GM20000 (cell line): ENCODE measurements around the gene DCP1A.
"Not testable (repeated sequence)": the region's sequence is repeated elsewhere in the genome, so short reads cannot be mapped to it uniquely, and the experiment has no call there.

ENCODE experiments used
- DNase-seq: peaks from one replicate; pipeline ENCODE4 v3.0.0; 2012; ENCODE audit warnings: low spot score
- CTCF ChIP-seq: IDR thresholded peaks from 2 replicates; pipeline ENCODE4 v1.5.1; 2012; ENCODE audit warnings: mild to moderate bottlenecking, control low read depth; ENCODE audit errors: extremely low read depth, missing control alignments

The DCP1A gene

GRCh38 chr3:53346514-53346913 lies 829 bp downstream of the DCP1A start:
- no peak for TF ChIP-seq CTCF
- peak; percentile 14 for DNase-seq

GRCh38 chr3:53342353-53342752 lies 5.0 kb downstream of the DCP1A start:
- no peak for DNase-seq

GRCh38 chr3:53337167-53337940 lies 10.0 kb downstream of the DCP1A start:
- no peak for DNase-seq
- TF ChIP-seq CTCF = no peak

More at GRCh38 chr3:53342353-53342752, 5.0 kb downstream of the DCP1A start:
- TF ChIP-seq CTCF = no peak

- no peak for DNase-seq
- no peak for TF ChIP-seq CTCF
Observed at GRCh38 chr3:53334742-53335141, 12.6 kb downstream of the DCP1A start.

- DNase-seq = no peak
- no peak for TF ChIP-seq CTCF
Observed at GRCh38 chr3:53331871-53332270, 15.5 kb downstream of the DCP1A start.

GRCh38 chr3:53329897-53330296 lies 17.4 kb downstream of the DCP1A start:
- no peak for TF ChIP-seq CTCF
- no peak for DNase-seq

GRCh38 chr3:53328746-53329145 lies 18.6 kb downstream of the DCP1A start:
- no peak for DNase-seq
- no peak for TF ChIP-seq CTCF

GRCh38 chr3:53327986-53328385 lies 19.4 kb downstream of the DCP1A start:
- DNase-seq = not testable (repeated sequence)
